ENCODE measurements around the gene UBL7. TPM values are rescaled to one million over a fixed set of nuclear protein-coding genes. Genes with fewer than 3 reads are reported as not detected.

The UBL7 gene
- polyA plus RNA-seq, 1 donor from 2014 or later = 70.7 TPM

DNA sequence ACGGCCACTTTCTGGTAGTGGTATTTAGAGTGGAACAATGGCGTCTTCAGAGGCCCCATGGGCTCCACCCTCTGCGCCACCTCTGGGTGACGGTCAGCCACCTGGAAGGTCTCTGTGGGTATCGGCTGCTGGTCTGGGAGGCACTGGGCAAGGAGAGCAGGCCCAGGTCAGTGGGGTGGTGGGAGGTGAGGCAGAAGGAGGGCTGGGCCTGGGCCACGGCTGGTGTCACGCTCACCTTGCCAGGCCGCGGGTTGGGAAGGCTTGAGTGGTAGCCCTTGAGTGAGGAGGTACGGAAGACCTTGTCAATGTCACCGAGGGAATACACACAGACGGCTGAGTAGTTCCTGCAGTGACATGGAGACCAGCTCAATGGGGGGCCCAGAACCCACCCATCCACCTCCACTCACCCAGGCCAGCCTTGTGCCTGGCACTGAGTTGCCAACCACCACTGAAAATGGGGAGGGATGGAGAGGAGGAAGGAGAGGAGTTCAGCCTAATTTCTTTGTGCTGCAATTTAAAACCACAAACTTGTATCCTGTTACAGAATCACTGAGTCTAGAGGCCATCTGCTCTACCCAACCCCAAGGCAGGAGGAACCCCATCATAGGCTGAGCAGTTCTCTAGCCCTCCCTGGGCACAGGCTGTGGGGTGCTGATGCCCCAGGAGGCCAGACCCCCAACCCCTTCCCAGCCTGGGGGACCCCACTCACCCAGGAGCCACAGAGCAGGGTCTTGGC lies 46.2 kb downstream of the UBL7 start:
- no peak overlapping the region for H3K27ac ChIP-seq (ENCODE audit: low read length)
- H2AFZ ChIP-seq (ENCODE audit: low read depth, low read length) = no peak overlapping the region
- H4K20me1 ChIP-seq (ENCODE audit: insufficient read depth) = no peaks in the 10 kb centered on the region
- no peaks in the 10 kb centered on the region for H3K9me2 ChIP-seq (ENCODE audit: insufficient read depth, low read length)
- H3K4me2 ChIP-seq (ENCODE audit: low read length) = no peak overlapping the region
- no peaks in the 10 kb centered on the region for H3K79me2 ChIP-seq (replicated peaks; ENCODE audit: insufficient read depth, low read length)
- no peaks in the 10 kb centered on the region for H3K36me3 ChIP-seq (ENCODE audit: insufficient read depth, low read length)
- no peak overlapping the region for H3K9ac ChIP-seq (ENCODE audit: low read length)
- no peaks in the 10 kb centered on the region for H3K27me3 ChIP-seq (ENCODE audit: insufficient read depth, low read depth, low read length)
- H3F3A ChIP-seq (ENCODE audit: insufficient read depth, low read length, poor library complexity, severe bottlenecking) = no peaks in the 10 kb centered on the region
- TF ChIP-seq, protein P1, sequence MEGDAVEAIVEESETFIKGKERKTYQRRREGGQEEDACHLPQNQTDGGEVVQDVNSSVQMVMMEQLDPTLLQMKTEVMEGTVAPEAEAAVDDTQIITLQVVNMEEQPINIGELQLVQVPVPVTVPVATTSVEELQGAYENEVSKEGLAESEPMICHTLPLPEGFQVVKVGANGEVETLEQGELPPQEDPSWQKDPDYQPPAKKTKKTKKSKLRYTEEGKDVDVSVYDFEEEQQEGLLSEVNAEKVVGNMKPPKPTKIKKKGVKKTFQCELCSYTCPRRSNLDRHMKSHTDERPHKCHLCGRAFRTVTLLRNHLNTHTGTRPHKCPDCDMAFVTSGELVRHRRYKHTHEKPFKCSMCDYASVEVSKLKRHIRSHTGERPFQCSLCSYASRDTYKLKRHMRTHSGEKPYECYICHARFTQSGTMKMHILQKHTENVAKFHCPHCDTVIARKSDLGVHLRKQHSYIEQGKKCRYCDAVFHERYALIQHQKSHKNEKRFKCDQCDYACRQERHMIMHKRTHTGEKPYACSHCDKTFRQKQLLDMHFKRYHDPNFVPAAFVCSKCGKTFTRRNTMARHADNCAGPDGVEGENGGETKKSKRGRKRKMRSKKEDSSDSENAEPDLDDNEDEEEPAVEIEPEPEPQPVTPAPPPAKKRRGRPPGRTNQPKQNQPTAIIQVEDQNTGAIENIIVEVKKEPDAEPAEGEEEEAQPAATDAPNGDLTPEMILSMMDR (IDR thresholded peaks at IDR 0.05; ENCODE audit: poor library complexity, severe bottlenecking) = no peak
- TF ChIP-seq SMC3 (conservative IDR thresholded peaks at IDR 0.05; ENCODE audit: poor library complexity) = no peak
- TF ChIP-seq, protein P2, sequence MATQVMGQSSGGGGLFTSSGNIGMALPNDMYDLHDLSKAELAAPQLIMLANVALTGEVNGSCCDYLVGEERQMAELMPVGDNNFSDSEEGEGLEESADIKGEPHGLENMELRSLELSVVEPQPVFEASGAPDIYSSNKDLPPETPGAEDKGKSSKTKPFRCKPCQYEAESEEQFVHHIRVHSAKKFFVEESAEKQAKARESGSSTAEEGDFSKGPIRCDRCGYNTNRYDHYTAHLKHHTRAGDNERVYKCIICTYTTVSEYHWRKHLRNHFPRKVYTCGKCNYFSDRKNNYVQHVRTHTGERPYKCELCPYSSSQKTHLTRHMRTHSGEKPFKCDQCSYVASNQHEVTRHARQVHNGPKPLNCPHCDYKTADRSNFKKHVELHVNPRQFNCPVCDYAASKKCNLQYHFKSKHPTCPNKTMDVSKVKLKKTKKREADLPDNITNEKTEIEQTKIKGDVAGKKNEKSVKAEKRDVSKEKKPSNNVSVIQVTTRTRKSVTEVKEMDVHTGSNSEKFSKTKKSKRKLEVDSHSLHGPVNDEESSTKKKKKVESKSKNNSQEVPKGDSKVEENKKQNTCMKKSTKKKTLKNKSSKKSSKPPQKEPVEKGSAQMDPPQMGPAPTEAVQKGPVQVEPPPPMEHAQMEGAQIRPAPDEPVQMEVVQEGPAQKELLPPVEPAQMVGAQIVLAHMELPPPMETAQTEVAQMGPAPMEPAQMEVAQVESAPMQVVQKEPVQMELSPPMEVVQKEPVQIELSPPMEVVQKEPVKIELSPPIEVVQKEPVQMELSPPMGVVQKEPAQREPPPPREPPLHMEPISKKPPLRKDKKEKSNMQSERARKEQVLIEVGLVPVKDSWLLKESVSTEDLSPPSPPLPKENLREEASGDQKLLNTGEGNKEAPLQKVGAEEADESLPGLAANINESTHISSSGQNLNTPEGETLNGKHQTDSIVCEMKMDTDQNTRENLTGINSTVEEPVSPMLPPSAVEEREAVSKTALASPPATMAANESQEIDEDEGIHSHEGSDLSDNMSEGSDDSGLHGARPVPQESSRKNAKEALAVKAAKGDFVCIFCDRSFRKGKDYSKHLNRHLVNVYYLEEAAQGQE (IDR thresholded peaks at IDR 0.05; ENCODE audit: borderline replicate concordance) = no peak
- no peak for TF ChIP-seq MXI1 (conservative IDR thresholded peaks at IDR 0.05; ENCODE audit: poor library complexity, severe bottlenecking)
- TF ChIP-seq RAD21 (conservative IDR thresholded peaks at IDR 0.05) = no peak
- H3K9me3 ChIP-seq (ENCODE audit: low read length) = no peaks in the 10 kb centered on the region
- no peak overlapping the region for H3K4me3 ChIP-seq (ENCODE audit: low read length)

DNA sequence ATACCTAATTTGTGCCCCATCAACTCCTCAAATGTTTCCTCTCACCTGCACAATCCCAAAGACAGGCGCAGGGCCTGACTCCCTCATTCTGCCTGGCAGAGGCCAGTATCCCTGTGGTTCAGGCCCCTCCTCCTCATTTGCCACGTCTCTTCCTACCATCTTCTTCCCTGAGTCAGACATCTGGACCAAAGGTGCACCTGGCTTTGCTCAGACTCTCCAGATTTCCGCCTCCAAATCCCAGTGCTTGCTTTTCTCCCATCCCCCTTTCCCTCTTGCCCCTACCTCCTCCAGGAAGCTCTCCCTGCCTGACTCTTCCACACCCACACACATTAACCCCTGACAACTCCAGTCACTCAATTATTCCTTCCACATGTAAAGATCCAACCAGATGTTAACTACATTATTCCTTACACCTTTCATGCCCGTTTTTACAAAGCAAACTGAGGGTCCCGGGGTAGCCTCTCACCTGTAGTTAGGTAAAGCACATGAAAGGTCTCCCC lies 46.8 kb downstream of the UBL7 start:
- no peaks in the 10 kb centered on the region for H4K20me1 ChIP-seq (ENCODE audit: insufficient read depth)
- no peaks in the 10 kb centered on the region for H3K36me3 ChIP-seq (ENCODE audit: insufficient read depth, low read length)
- no peak overlapping the region for H3K4me2 ChIP-seq (ENCODE audit: low read length)
- H3K4me3 ChIP-seq (ENCODE audit: low read length) = no peak overlapping the region
- no peaks in the 10 kb centered on the region for H3K9me3 ChIP-seq (ENCODE audit: low read length)
- no peaks in the 10 kb centered on the region for H3K9me2 ChIP-seq (ENCODE audit: insufficient read depth, low read length)
- H3K79me2 ChIP-seq (replicated peaks; ENCODE audit: insufficient read depth, low read length) = no peaks in the 10 kb centered on the region
- TF ChIP-seq POLR2AphosphoS5 (IDR thresholded peaks at IDR 0.05) (no peak), MXI1 (conservative IDR thresholded peaks at IDR 0.05; ENCODE audit: poor library complexity, severe bottlenecking) (no peak), EP300 (conservative IDR thresholded peaks at IDR 0.05; ENCODE audit: poor library complexity, severe bottlenecking) (no peak), TAF1 (IDR thresholded peaks at IDR 0.05; ENCODE audit: low read depth) (no peak), SMC3 (conservative IDR thresholded peaks at IDR 0.05; ENCODE audit: poor library complexity) (no peak), RAD21 (conservative IDR thresholded peaks at IDR 0.05) (no peak), EZH2 (IDR thresholded peaks at IDR 0.05; ENCODE audit: borderline replicate concordance, insufficient read depth, low read length, poor library complexity, severe bottlenecking) (no peak)
- TF ChIP-seq, protein P2 (IDR thresholded peaks at IDR 0.05; ENCODE audit: borderline replicate concordance) = no peak
- TF ChIP-seq, protein P1 (IDR thresholded peaks at IDR 0.05; ENCODE audit: poor library complexity, severe bottlenecking) = no peak
- H3K9ac ChIP-seq (ENCODE audit: low read length) = no peak overlapping the region
- no peaks in the 10 kb centered on the region for H3K27me3 ChIP-seq (ENCODE audit: insufficient read depth, low read depth, low read length)
- no peak overlapping the region for H3K27ac ChIP-seq (ENCODE audit: low read length)
- H2AFZ ChIP-seq (ENCODE audit: low read depth, low read length) = no peak overlapping the region
- no peaks in the 10 kb centered on the region for H3F3A ChIP-seq (ENCODE audit: insufficient read depth, low read length, poor library complexity, severe bottlenecking)

All from neural cell (in vitro differentiated cells).